ENCODE measurements around the gene HMGCS1. TPM values are rescaled to one million over a fixed set of nuclear protein-coding genes. Genes with fewer than 3 reads are reported as not detected.

Gene HMGCS1
- total and polyA plus RNA-seq, 9 of the 15 experiments (the other 6 are each of a cell fraction or from before 2014, with no cell fraction given), result 43.7 to 337 (median 111) TPM

GRCh38 chr5:43320846-43321245 lies 7.6 kb upstream of the HMGCS1 start (continued):
- TF ChIP-seq CHCHD3 (CRISPR knock-in tag; IDR thresholded peaks at IDR 0.05) (no peak), GTF2E2 (tag; IDR thresholded peaks at IDR 0.05) (no peak), SIN3B (IDR thresholded peaks at IDR 0.05; ENCODE audit: low read depth) (no peak), ZNF12 (CRISPR knock-in tag; IDR thresholded peaks at IDR 0.05) (no peak), LARP7 (IDR thresholded peaks at IDR 0.05) (0 out of 2 replicates have a peak, but pooled peaks have one; percentile 33), CAMTA2 (CRISPR knock-in tag; conservative IDR thresholded peaks at IDR 0.05) (no peak), POLR2AphosphoS2 (IDR thresholded peaks at IDR 0.05; ENCODE audit: low read length) (no peak), FOXK1 (CRISPR knock-in tag; IDR thresholded peaks at IDR 0.05; ENCODE audit: borderline replicate concordance) (no peak), HDAC2 (IDR thresholded peaks at IDR 0.05) (0 out of 2 replicates have a peak, but pooled peaks have one; percentile 46), ARID1B (IDR thresholded peaks at IDR 0.05) (peak; percentile 93), COPS2 (conservative IDR thresholded peaks at IDR 0.05) (no peak), HMGXB4 (CRISPR knock-in tag; IDR thresholded peaks at IDR 0.05) (no peak), HMG20A (CRISPR knock-in tag; conservative IDR thresholded peaks at IDR 0.05) (no peak), MCM2 (IDR thresholded peaks at IDR 0.05; ENCODE audit: low read depth) (no peak), SRF (CRISPR knock-in tag; IDR thresholded peaks at IDR 0.05) (no peak), AFF1 (IDR thresholded peaks at IDR 0.05; ENCODE audit: low read depth in 1 of 2, partially characterized antibody in 2 of 2) (peak in 1 of 2 experiments; percentile 73), XRCC5 (IDR thresholded peaks at IDR 0.05; ENCODE audit: low read depth, low read length) (no peak), KDM4B (IDR thresholded peaks at IDR 0.05; ENCODE audit: borderline replicate concordance in 2 of 2, low read depth in 1 of 2) (no peak), KHSRP (IDR thresholded peaks at IDR 0.05) (peak; percentile 39; the same call in 1 of the 2 replicates), ZBTB2 (IDR thresholded peaks at IDR 0.05) (peak; percentile 71; the same call in 1 of the 2 replicates), BCOR (IDR thresholded peaks at IDR 0.05) (peak; percentile 54; the same call in 1 of the 2 replicates), NKRF (IDR thresholded peaks at IDR 0.05; ENCODE audit: borderline replicate concordance) (no peak)
